GM18499 (cell line): ENCODE measurements around the gene ATXN2.
"Not testable (repeated sequence)": the region's sequence is repeated elsewhere in the genome, so short reads cannot be mapped to it uniquely, and the experiment has no call there.

ENCODE experiments used
- ATAC-seq: cut with Tn5 transposase; IDR thresholded peaks from one replicate; pipeline ENCODE4 v1.9.1; 2021; ENCODE audit warnings: moderate number of reproducible peaks; ENCODE audit not compliant: insufficient read depth, unreplicated experiment

Gene ATXN2

DNA sequence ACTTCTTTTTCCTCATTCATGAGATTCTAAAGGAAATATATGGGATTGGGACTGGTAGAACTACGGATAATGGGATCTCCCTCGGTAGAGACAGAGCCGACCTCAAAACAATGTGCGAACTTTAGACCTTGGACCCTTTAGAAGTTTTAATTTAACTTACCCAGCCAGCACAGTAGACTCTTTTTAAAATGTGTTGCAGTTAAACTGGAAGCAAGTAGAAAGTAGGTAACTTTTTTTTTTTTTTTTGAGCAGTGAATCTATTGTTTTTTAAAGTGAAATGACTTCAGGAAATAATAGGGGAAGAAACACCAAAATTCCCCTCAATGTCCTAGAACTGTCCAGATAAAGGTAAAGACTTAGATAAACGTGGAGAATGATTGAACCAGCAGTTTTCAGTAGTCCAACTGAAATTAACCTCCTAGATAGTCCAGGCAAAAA lies 1.1 kb upstream of the ATXN2 start:
- ATAC-seq, result no peak

DNA sequence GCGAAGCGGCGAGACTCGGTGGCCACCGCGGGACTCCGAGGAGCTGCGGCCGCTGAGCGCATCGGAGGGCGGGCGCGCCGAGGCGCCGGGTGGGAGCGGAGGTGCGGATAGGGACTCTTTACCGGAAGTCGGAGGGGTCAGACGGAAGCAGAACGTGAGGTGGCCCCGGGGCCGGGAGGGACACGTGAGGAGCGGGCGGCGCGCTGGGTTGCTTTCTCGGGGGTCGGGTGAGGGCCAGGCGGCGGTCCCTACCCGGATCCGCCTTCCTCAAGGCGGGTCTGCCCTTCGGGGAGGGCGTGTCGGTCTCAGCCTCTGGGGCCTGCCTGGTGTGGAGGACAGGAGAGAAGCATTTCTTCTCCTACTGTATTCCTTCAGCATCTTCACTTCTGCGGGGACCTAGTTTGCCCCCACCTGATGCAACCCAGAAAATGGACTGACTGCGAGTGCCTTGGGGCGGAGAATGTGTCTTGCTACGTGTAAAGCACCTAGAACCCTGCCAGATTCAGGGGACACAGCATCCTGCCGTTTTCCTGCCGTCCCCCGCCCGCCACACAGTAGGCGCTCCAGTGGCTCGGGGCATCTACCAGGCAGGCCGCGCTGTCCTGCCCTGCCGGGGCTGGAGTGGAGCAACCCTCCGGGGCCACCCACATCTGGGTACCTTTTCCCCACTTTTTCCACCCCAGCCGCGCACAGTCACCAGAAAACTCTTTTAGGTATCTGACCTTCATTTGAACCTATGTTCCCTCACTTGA lies 514 bp upstream of the ATXN2 start:
- no peak for ATAC-seq

DNA sequence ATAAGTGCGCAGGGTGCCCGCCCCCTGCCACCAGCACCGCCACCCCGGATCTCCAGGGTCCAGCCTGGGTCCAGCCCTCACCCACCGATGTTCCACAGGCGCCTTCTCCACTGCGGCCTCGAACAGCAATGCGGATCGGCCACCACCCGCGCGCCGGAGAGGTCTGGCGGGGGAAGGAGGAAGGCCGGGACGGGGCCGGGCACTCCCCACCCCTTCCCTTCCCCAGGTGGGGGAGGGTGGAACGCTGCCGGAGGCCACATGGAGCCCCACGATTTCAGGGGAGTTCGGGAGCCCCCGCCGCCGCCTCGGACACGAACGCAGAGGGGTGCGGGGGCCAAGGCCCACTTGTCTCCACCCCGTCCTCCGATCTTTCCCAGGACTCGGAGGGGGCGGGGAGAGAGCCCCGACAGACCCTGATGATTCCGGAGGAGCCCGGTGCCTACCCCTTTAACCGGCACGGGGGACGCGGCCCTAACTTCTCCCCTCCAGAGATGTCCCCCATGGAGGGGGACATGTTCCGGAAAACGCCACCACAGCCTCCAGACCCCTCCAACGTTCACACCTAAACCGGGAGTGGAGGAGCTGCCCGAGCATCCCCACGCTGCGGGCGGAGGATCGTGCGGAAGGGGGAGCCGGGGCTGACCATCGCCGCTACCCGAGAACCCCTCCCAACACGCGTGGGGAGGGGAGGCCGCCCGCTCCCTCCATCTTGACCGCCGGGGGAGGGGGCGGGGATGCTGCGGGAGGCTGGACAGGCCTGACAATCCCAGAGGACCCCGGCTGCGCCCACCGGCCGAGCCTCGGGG lies 1.1 kb downstream of the ATXN2 start:
- ATAC-seq, result no peak

DNA sequence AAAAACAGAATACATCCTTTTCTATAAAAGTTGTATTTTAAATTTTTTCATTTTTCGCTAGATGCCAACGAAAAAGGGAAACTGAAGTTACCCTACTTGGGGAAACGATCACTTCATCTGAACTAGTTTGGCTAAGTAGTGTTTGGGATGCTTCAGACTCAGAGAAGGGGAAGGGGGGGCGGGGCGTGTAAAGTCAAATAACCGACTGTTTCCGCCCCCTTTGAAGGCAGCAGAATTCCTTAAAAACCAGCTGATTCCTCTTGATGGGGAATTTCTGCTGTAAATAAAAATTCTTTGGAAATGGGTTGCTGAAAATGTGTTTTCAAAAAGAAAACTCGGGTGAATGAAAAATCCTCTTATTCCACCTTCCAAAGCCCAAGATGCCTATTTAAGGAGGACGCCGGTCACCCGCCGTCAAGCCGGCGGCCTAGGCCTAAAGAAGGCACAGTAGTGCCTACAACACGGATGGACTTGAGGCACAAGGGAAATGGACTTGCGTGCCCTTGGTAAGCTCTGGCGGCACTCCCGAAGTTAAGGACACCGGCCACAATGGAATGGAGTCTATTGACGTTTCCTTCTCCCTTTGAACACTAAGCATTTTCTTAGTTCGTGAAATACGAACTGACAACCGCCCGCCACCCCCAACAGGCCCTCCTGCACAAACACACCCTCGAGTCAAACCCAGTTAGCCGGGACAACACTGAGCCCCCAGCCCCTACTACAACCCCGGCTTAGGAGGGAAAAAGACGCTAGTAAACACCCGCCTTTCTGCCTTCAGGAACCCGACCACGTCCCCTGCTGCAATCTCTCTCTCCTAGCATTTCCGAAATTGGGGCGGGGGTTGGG lies 1.9 kb downstream of the ATXN2 start:
- no peak for ATAC-seq

DNA sequence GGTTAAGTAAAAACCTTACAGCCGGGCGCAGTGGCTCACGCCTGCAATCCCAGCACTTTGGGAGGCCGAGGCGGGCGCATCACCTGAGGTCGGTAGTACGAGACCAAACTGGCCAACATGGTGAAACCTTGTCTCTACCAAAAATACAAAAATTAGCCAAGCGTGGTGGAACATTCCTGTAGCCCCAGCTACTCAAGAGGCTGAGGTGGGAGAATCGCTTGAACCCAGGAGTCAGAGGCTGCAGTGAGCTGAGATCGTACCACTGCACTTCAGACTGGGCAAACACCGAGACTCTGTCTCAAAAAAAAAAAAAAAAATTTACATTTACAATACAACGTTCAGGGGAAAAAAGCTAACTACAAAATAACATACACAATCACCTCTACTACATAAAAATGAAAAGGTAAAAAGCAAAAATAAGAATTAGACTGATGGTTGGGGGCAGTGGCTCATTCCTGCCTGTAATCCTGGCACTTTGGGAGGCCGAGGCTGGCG lies 3.7 kb downstream of the ATXN2 start:
- not testable (repeated sequence) for ATAC-seq

DNA sequence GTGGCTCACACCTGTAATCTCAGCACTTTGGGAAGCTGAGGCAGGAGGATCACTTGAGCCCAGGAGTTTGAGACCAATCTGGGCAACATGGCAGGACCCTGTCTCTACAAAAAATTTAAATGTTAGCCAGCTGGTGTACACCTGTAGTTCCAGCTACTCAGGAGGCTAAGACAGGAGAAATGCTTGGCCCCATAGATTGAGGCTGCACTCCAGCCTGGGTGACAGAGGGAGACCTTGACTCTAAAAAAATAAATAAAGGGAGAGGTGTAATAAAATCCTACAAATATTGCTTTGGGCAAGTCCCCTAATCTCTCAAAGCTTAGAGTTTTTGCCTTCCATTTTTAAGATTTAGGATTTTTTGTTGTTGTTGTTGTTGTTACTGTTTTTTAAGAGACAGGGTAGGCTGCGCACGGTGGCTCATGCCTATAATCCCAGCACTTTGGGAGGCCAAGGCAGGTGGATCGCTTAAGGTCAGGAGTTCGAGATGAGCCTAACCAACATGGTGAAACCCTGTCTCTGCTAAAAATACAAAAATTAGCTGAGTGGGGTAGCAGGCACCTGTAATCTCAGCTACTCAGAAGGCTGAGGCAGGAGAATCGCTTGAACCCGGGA lies 7.6 kb downstream of the ATXN2 start:
- not testable (repeated sequence) for ATAC-seq

DNA sequence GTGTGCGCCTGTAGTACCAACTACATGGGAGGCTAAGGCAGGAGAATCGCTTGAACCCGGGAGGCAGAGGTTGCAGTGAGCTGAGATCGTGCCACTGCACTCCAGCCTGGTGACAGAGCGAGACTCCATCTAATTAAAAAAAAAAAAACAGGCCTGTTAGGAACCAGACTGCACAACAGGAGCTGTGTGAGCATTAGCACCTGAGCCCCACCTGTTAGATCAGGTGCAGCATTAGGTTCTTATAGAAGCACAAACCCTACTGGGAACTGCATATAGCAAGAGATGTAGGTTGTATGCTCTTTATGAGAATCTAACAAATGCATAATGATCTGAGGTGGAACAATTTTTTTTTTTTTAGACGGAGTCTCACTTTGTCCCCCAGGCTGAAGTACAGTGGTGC lies 8.6 kb downstream of the ATXN2 start:
- ATAC-seq, result no peak

DNA sequence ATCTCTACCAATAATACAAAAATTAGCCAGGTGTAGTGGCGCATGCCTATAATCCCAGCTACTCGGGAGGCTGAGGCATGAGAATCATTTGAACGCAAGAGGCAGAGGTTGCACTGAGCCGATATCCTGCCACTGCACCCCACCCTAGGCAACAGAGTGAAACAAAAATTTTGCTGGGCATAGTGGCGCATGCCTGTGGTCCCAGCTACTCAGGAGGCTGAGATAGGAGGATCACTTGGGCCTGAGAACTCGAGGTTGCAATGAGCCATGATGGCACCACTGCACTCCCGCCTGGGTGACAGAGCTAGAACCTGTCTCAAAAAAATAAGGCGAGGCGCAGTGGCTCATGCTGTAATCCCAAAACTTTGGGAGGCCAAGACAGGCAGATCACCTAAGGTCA lies 9.5 kb downstream of the ATXN2 start:
- ATAC-seq, result no peak

DNA sequence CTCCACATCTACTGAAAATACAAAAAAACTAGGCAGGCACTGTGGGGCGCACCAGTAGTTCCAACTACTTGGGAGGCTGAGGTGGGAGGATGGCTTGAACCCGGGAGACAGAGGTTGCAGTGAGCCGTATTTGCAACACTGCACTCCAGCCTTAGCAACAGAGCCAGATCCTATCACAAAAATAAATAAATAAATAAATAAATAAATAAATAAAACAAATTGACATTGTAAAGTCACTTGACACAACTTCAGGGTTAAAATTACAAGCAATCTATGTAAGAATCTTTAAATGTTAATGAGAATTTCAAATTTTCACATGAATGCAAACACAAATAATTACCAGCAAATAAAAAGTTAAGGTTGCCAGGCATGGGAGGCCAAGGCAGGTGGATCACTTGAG lies 11.1 kb downstream of the ATXN2 start:
- ATAC-seq, result no peak

DNA sequence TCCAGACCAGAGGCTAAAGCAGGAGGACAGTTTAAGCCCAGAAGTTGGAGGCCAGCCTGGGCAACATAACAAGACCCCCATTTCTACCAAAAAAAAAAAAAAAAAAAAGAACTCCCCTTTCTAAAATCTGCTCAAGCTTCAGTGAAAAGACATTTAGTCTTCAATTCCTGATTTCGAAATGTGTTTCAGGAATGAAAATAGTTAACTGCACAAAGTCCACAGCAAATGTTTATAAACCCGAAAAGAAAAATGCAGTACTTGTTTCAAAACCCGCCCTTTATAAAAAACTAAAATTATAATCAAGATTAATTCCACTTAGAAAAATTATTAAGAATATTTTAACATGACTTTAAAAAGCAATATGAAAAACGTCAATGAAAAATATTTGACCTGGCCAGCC lies 12.1 kb downstream of the ATXN2 start:
- no peak for ATAC-seq

DNA sequence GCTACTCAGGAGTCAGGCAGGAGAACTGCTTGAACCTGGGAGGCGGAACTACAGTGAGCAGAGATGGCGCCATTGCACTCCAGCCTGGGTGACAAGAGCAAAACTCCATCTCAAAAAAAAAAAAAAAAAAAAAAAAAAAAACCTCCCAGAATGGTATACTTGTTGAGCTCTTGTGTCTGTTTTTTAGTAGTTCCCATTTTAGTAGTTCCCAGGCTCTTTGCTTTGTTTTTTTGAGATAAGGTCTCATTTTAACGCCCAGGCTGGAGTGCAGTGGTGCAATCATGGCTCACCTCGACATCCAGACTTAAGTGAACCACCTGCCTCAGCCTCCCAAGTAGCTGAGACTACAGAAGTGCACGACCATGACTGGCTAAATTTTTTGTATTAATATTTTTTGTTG lies 13.4 kb downstream of the ATXN2 start:
- ATAC-seq, result no peak

DNA sequence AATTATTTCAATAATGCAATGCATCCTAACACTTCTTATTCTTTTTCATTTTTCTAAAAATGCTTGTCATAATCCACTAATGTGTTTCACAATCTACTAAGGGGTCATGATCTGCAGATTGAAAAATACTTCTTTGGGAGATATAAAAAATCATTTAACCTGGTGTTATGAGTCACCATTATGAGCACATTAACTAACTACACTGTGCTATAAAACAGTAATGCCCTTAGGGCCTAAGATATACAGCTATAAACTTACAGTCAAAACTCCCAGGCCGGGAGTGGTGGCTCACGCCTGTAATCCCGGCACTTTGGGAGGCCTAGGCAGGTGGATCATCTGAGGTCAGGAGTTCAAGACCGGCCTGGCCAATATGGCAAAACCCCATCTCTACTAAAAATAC lies 14.2 kb downstream of the ATXN2 start:
- ATAC-seq, result no peak

DNA sequence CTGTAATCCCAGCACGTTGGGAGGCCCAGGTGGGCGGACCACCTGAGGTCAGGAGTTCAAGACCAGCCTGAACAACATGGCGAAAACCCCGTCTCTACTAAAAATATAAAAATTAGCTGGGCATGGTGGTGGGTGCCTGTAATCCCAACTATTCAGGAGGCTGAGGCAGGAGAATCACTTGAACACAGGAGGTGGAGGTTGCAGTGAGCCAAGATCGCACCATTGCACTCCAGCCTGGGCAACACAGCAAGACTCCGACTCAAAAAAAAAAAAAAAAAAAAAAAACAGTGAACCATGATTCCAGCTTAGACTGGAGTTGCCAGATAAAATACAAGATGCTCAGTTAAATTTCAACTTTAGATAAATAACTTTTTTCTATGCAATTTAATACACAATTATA lies 15.6 kb downstream of the ATXN2 start:
- not testable (repeated sequence) for ATAC-seq

DNA sequence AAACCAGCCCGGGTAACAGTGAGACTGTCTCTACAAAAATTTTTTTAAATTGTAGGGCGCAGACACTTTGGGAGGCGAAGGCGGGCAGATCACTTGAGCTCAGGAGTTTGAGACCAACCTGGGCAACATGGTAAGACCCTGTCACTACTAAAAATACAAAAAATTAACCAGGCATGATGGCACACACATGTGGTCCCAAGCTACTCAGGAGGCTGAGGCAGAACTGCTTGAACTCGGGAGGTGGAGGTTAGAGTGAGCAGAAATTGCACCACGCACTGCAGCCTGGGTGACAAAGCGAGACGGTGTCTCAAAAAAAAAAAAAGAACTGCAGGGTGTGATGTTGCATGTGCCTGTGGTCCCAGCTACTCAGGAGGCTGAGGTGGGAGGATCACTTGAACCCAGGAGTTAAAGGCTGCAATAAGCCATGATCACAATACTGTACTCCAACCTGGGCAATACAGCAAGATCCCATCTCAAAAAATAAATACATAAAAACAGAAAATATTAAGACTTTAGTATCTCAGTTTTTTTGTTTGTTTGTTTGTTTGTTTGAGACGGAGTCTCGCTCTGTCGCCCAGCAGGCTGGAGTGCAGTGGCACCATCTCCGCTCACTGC lies 16.9 kb downstream of the ATXN2 start:
- ATAC-seq, result no peak

DNA sequence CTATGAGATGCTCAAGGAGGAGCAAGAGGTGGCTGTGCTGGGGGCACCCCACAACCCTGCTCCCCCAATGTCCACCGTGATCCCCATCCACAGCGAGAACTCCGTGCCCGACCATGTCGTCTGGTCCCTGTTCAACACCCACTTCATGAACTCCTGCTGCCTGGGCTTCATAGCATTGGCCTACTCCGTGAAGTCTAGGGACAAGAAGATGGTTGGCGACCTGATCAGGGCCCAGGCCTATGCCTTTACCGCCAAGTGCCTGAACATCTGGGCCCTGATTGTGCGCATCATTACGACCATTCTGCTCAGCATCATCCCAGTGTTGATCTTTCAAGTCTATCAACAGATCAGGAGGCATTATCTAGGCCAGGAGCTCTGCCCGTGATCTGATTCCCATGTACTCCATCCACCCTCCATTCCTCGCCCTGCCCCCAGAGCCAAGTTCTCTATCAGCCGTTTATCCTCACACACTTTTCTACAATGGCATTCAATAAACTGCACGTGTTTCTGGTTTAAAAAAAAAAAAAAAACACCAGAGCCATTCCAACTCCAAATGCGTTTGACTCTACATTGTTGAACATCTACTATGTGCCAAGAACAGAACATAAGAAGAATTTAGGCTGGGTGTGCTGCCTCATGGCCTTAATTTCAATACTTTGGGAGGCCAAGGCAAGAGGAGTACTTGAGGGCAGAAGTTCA lies 17.5 kb downstream of the ATXN2 start:
- ATAC-seq, result no peak

DNA sequence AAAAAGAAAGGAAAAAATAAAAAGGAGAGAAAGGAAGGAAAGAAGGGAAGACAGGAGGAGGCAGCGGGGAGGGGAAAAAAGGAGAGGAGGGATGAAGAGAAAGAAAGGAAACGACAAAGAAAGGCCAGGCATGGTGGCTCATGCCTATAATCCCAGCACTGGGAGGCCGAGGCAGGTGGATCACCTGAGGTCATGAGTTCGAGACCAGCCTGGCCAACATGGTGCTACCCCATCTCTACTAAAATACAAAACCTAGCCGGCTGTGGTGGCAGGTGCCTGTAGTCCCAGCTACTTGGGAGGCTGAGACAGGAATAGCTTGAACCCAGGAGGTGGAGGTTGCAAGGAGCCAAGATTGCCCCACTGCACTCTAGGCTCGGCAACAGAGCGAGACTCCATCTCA lies 18.4 kb downstream of the ATXN2 start:
- no peak for ATAC-seq

DNA sequence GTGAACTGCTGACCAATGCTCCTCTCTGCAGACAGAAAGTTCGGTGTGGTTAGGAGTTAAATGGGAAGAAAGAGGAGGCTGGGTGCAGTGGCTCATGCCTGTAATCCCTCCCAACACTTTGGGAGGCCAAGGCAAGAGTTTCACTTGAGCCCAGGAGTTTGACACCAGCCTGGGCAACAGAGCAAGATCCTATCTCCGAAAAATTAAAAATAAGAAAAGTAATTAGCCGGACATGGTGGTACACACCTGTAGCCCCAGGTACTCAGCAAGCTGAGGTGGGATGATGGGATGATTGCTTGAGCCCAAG lies 19.0 kb downstream of the ATXN2 start:
- no peak for ATAC-seq

DNA sequence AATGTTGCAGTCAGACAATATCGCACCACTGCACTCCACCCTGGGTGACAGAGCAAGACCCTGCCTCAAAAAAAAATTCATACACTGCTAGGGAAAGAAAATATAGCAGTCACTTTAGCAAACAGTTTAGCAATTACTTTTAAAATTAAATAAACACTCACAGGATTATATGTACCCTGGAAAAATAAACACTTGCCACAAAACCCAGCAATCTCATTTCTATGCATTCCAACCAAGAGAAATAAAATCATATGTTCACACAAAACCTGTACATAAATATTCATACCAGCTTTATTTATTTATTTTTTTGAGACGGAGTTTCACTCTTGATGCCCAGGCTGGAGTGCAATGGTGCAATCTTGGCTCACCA lies 20.2 kb downstream of the ATXN2 start:
- no peak for ATAC-seq

DNA sequence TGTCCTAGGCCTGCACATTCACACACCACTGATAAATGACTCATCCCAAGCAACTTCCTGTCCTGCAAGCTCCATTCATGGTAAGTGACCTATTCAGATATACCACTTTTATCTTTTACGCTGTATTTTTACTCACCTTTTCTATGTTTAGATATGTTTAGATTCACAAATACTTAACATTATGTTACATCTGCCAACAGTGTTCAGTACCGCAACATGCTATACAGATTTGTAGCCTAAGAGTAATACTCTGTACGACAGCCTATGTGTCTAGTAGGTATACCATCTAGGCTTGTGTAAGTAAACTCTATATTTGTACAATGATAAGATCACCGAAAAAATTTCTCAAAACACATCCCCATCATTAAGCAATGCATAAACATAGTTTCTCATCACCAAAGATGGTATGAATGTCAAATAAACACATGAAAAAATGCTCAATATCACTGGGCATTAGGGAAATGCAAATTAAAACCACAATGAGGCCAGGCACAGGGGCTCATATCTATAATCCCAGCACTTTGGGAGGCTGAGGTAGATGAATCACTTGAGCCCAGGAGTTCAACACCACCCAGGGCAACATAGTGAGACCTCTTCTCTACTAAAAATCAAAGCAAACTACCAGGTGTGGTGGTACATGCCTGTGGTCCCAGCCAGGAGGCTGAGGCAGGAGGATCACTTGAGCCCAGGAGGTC lies 20.7 kb downstream of the ATXN2 start:
- no peak for ATAC-seq
